22Rv1 (cell line): ENCODE data around the gene ATP2C2.

ENCODE experiments used
- ZFX ChIP-seq: fragments of 450-650 bp; IDR thresholded peaks from 2 replicates; pipeline ENCODE4 v1.6.1; 2017; ENCODE audit warnings: antibody characterized with exemption, borderline replicate concordance
- TF ChIP-seq, protein P1 (sequence below): fragments of 450-650 bp; IDR thresholded peaks from 2 replicates; pipeline ENCODE4 v1.5.1; 2017; ENCODE audit warnings: mild to moderate bottlenecking

DNA sequence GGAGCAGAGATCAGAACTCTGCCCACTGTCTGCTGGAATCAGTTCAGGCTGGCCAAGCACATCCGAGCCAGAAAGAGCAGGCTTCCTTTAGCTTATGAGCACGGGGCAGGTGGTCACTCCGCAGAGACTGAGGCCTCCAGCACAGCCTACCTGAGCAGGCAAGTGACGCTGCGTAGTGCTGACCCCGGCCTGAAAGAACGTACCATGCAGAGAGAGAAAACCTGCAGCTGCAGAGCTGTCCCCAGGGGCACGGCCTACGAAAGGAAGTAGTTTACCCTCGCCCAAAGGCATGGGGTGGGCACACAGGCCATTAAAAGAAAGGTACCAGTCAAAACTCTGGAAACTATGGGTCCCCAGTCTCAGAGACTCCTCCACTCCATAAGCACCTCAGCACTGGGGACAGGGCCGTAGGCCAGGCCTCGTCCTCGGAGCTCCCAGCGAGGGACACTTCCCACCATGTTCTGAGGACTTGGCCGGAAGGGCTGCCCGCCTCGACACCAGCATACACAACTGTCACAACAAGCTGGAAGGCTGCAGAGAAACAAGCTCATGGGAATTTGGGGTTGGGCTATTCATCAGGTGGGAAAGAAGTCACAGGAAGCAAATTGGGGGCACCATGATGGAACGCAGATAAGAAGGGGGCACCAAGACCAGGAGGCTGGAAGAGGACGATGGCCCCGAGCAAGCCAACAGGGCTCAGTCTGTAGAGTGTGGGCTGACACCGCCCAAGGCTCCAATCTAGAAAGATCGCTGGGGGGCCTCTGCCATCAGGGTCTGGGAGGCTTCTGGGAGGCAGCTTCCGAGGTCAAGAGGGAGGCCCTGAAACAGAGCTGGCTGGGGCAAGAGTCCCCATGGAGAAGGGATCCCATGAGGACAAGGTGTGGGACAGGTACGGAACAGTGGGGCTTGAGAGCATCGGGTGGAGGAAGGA is 114.9 kb downstream of the ATP2C2 start:
- TF ChIP-seq, protein P1, sequence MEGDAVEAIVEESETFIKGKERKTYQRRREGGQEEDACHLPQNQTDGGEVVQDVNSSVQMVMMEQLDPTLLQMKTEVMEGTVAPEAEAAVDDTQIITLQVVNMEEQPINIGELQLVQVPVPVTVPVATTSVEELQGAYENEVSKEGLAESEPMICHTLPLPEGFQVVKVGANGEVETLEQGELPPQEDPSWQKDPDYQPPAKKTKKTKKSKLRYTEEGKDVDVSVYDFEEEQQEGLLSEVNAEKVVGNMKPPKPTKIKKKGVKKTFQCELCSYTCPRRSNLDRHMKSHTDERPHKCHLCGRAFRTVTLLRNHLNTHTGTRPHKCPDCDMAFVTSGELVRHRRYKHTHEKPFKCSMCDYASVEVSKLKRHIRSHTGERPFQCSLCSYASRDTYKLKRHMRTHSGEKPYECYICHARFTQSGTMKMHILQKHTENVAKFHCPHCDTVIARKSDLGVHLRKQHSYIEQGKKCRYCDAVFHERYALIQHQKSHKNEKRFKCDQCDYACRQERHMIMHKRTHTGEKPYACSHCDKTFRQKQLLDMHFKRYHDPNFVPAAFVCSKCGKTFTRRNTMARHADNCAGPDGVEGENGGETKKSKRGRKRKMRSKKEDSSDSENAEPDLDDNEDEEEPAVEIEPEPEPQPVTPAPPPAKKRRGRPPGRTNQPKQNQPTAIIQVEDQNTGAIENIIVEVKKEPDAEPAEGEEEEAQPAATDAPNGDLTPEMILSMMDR = no peak
- TF ChIP-seq ZFX = no peak
